ENCODE data around the gene ADAMTS20. TPM values are rescaled to one million over a fixed set of nuclear protein-coding genes. Genes with fewer than 3 reads are reported as not detected.
"Not testable (repeated sequence)": the region's sequence is repeated elsewhere in the genome, so short reads cannot be mapped to it uniquely, and the experiment has no call there.

Gene ADAMTS20
- total RNA-seq, 2 donors from 2014 or later, result 0.05 TPM; not detected in 1

GRCh38 chr12:43551279-43551970 lies 578 bp downstream of the ADAMTS20 start:
- Mint-ChIP-seq H3K27ac (no peak overlapping the region), H3K4me1 (no peaks in the 10 kb centered on the region), H3K27me3 (peaks cover 26% of the 10 kb centered on the region), H3K9me3 (peaks cover 3% of the 10 kb centered on the region), H3K4me3 (no peak overlapping the region), H3K36me3 (ENCODE audit: low read depth) (no peaks in the 10 kb centered on the region)
- no peak for ATAC-seq (replicated peaks)

GRCh38 chr12:43550831-43551271 lies 1.2 kb downstream of the ADAMTS20 start:
- no peak overlapping the region for H3K27ac Mint-ChIP-seq
- H3K36me3 Mint-ChIP-seq (ENCODE audit: low read depth), result no peaks in the 10 kb centered on the region
- H3K4me1 Mint-ChIP-seq, result no peaks in the 10 kb centered on the region
- peaks cover 3% of the 10 kb centered on the region for H3K9me3 Mint-ChIP-seq
- peaks cover 26% of the 10 kb centered on the region for H3K27me3 Mint-ChIP-seq
- H3K4me3 Mint-ChIP-seq, result no peak overlapping the region
- ATAC-seq (replicated peaks), result no peak

- no peak for ATAC-seq (replicated peaks)
- Mint-ChIP-seq H3K27me3 (peaks cover 2% of the 10 kb centered on the region), H3K4me3 (no peak overlapping the region), H3K27ac (no peak overlapping the region), H3K9me3 (peaks cover 4% of the 10 kb centered on the region), H3K36me3 (ENCODE audit: low read depth) (no peaks in the 10 kb centered on the region), H3K4me1 (no peaks in the 10 kb centered on the region)
Measured at GRCh38 chr12:43544703-43545102, 7.3 kb downstream of the ADAMTS20 start.

GRCh38 chr12:43540470-43540869 lies 11.5 kb downstream of the ADAMTS20 start:
- Mint-ChIP-seq H3K27ac (no peak overlapping the region), H3K4me3 (no peak overlapping the region), H3K36me3 (ENCODE audit: low read depth) (no peaks in the 10 kb centered on the region), H3K27me3 (peaks cover 6% of the 10 kb centered on the region), H3K4me1 (no peaks in the 10 kb centered on the region), H3K9me3 (peaks cover 9% of the 10 kb centered on the region)
- ATAC-seq (replicated peaks), result no peak

GRCh38 chr12:43537675-43538074 lies 14.3 kb downstream of the ADAMTS20 start:
- H3K4me3 Mint-ChIP-seq; H3K4me1 Mint-ChIP-seq; ATAC-seq (replicated peaks); H3K27me3 Mint-ChIP-seq; H3K9me3 Mint-ChIP-seq; H3K27ac Mint-ChIP-seq; H3K36me3 Mint-ChIP-seq (ENCODE audit: low read depth): not testable (repeated sequence)

- no peak for ATAC-seq (replicated peaks)
- H3K27ac Mint-ChIP-seq, result no peak overlapping the region
- peaks cover 5% of the 10 kb centered on the region for H3K27me3 Mint-ChIP-seq
- H3K9me3 Mint-ChIP-seq, result peaks cover 3% of the 10 kb centered on the region
- no peaks in the 10 kb centered on the region for H3K36me3 Mint-ChIP-seq (ENCODE audit: low read depth)
- no peaks in the 10 kb centered on the region for H3K4me1 Mint-ChIP-seq
- H3K4me3 Mint-ChIP-seq, result no peak overlapping the region
Measured at GRCh38 chr12:43516045-43516444, 36.0 kb downstream of the ADAMTS20 start.

GRCh38 chr12:43501703-43502102 lies 50.3 kb downstream of the ADAMTS20 start:
- H3K4me3 Mint-ChIP-seq, result no peak overlapping the region
- no peaks in the 10 kb centered on the region for H3K4me1 Mint-ChIP-seq
- no peak overlapping the region for H3K27ac Mint-ChIP-seq
- H3K27me3 Mint-ChIP-seq, result no peaks in the 10 kb centered on the region
- H3K9me3 Mint-ChIP-seq, result no peaks in the 10 kb centered on the region
- ATAC-seq (replicated peaks), result no peak
- H3K36me3 Mint-ChIP-seq (ENCODE audit: low read depth), result no peaks in the 10 kb centered on the region

GRCh38 chr12:43493261-43493797 lies 58.7 kb downstream of the ADAMTS20 start:
- Mint-ChIP-seq H3K4me3 (no peak overlapping the region), H3K4me1 (no peaks in the 10 kb centered on the region), H3K9me3 (no peaks in the 10 kb centered on the region), H3K27me3 (no peaks in the 10 kb centered on the region), H3K27ac (no peak overlapping the region), H3K36me3 (ENCODE audit: low read depth) (no peaks in the 10 kb centered on the region)
- ATAC-seq (replicated peaks), result no peak

GRCh38 chr12:43482311-43483085 lies 69.5 kb downstream of the ADAMTS20 start:
- ATAC-seq (replicated peaks), result no peak
- Mint-ChIP-seq H3K36me3 (ENCODE audit: low read depth) (no peaks in the 10 kb centered on the region), H3K9me3 (peaks cover 5% of the 10 kb centered on the region), H3K27ac (no peak overlapping the region), H3K4me3 (no peak overlapping the region), H3K4me1 (no peaks in the 10 kb centered on the region), H3K27me3 (no peaks in the 10 kb centered on the region)

- H3K36me3 Mint-ChIP-seq (ENCODE audit: low read depth), result no peaks in the 10 kb centered on the region
- peaks cover 5% of the 10 kb centered on the region for H3K9me3 Mint-ChIP-seq
- no peaks in the 10 kb centered on the region for H3K4me1 Mint-ChIP-seq
- ATAC-seq (replicated peaks), result no peak
- no peaks in the 10 kb centered on the region for H3K27me3 Mint-ChIP-seq
- no peak overlapping the region for H3K4me3 Mint-ChIP-seq
- H3K27ac Mint-ChIP-seq, result no peak overlapping the region
Measured at GRCh38 chr12:43480591-43480990, 71.4 kb downstream of the ADAMTS20 start.

GRCh38 chr12:43462741-43463140 lies 89.3 kb downstream of the ADAMTS20 start:
- no peaks in the 10 kb centered on the region for H3K27me3 Mint-ChIP-seq
- H3K36me3 Mint-ChIP-seq (ENCODE audit: low read depth), result no peaks in the 10 kb centered on the region
- H3K4me3 Mint-ChIP-seq, result no peak overlapping the region
- H3K4me1 Mint-ChIP-seq, result no peaks in the 10 kb centered on the region
- ATAC-seq (replicated peaks), result no peak
- H3K27ac Mint-ChIP-seq, result no peak overlapping the region
- peaks cover 3% of the 10 kb centered on the region for H3K9me3 Mint-ChIP-seq

GRCh38 chr12:43462080-43462479 lies 89.9 kb downstream of the ADAMTS20 start:
- Mint-ChIP-seq H3K4me1 (no peaks in the 10 kb centered on the region), H3K4me3 (no peak overlapping the region), H3K27me3 (no peaks in the 10 kb centered on the region), H3K9me3 (peaks cover 10% of the 10 kb centered on the region), H3K36me3 (ENCODE audit: low read depth) (no peaks in the 10 kb centered on the region), H3K27ac (no peak overlapping the region)
- ATAC-seq (replicated peaks), result no peak

- Mint-ChIP-seq H3K27me3 (no peaks in the 10 kb centered on the region), H3K27ac (no peak overlapping the region), H3K4me3 (no peak overlapping the region), H3K4me1 (no peaks in the 10 kb centered on the region), H3K9me3 (peaks cover 11% of the 10 kb centered on the region), H3K36me3 (ENCODE audit: low read depth) (no peaks in the 10 kb centered on the region)
- ATAC-seq (replicated peaks), result no peak
Measured at GRCh38 chr12:43459285-43459684, 92.7 kb downstream of the ADAMTS20 start.

- H3K4me1 Mint-ChIP-seq, result no peaks in the 10 kb centered on the region
- no peak overlapping the region for H3K4me3 Mint-ChIP-seq
- H3K36me3 Mint-ChIP-seq (ENCODE audit: low read depth), result no peaks in the 10 kb centered on the region
- H3K27me3 Mint-ChIP-seq, result no peaks in the 10 kb centered on the region
- no peak overlapping the region for H3K27ac Mint-ChIP-seq
- ATAC-seq (replicated peaks), result no peak
- peaks cover 11% of the 10 kb centered on the region for H3K9me3 Mint-ChIP-seq
Measured at GRCh38 chr12:43453761-43454160, 98.2 kb downstream of the ADAMTS20 start.

Data from activated T-helper 17 cell treated with anti-CD3 and anti-CD28 coated beads, Interleukin-2, amount 50 U/mL, for 72 hours (primary cell).